Neural cell (in vitro differentiated cells): ENCODE results near the gene APBA1. TPM values are rescaled to one million over a fixed set of nuclear protein-coding genes. Genes with fewer than 3 reads are reported as not detected.

ENCODE experiments used
- H2AFZ ChIP-seq: fragments of 200-600, 300-800 bp; sonication (generic), shearing (Covaris generic); 2 replicates; pipeline ENCODE4 v1.6.0; 2014; ENCODE audit warnings: low read depth, mild to moderate bottlenecking, antibody characterized with exemption, low read length, moderate library complexity
- H3F3A ChIP-seq: fragments of 200-600 bp; shearing (Covaris generic); 2 replicates; pipeline ENCODE4 v1.6.1; 2016; ENCODE audit warnings: mild to moderate bottlenecking, moderate library complexity, mixed read lengths, antibody characterized with exemption, low read length; ENCODE audit not compliant: insufficient read depth, poor library complexity, severe bottlenecking
- H3K27ac ChIP-seq: fragments of 200-600, 300-800 bp; sonication (generic), shearing (Covaris generic); 2 replicates; pipeline ENCODE4 v1.5.1; 2014; ENCODE audit warnings: mild to moderate bottlenecking, low read length, moderate library complexity
- H3K27me3 ChIP-seq: fragments of 300-800, 200-600 bp; sonication (generic), shearing (Covaris generic); 2 replicates; pipeline ENCODE4 v1.6.0; 2014; ENCODE audit warnings: mild to moderate bottlenecking, low read depth, low read length, moderate library complexity; ENCODE audit not compliant: insufficient read depth
- H3K36me3 ChIP-seq: fragments of 300-800, 200-600 bp; sonication (generic), shearing (Covaris generic); 2 replicates; pipeline ENCODE4 v1.5.1; 2014; ENCODE audit warnings: mild to moderate bottlenecking, antibody characterized with exemption, low read length, moderate library complexity; ENCODE audit not compliant: insufficient read depth
- H3K4me2 ChIP-seq: fragments of 300-800, 200-600 bp; sonication (generic), shearing (Covaris generic); 2 replicates; pipeline ENCODE4 v1.6.0; 2014; ENCODE audit warnings: mild to moderate bottlenecking, low read length
- H3K4me3 ChIP-seq: fragments of 300-800, 200-600 bp; sonication (generic), shearing (Covaris generic); 2 replicates; pipeline ENCODE4 v1.5.1; 2014; ENCODE audit warnings: mild to moderate bottlenecking, low read length, moderate library complexity
- H3K79me2 ChIP-seq: fragments of 200-600 bp; shearing (Covaris generic); replicated peaks from 2 replicates; pipeline ENCODE4 v1.6.0; 2014; ENCODE audit warnings: mild to moderate bottlenecking, low read length, moderate library complexity; ENCODE audit not compliant: insufficient read depth
- H3K9ac ChIP-seq: fragments of 300-800, 200-600 bp; sonication (generic), shearing (Covaris generic); 2 replicates; pipeline ENCODE4 v1.6.1; 2016; ENCODE audit warnings: mild to moderate bottlenecking, low read length, mixed read lengths
- H3K9me2 ChIP-seq: fragments of 200-600 bp; shearing (Covaris generic); 2 replicates; pipeline ENCODE4 v1.6.1; 2016; ENCODE audit warnings: mild to moderate bottlenecking, low read length, mixed read lengths; ENCODE audit not compliant: insufficient read depth
- H3K9me3 ChIP-seq: fragments of 200-600, 300-800 bp; sonication (generic), shearing (Covaris generic); 2 replicates; pipeline ENCODE4 v1.6.1; 2016; ENCODE audit warnings: mild to moderate bottlenecking, mixed run types, low read length, moderate library complexity, mixed read lengths
- H4K20me1 ChIP-seq: fragments of 200-600 bp; shearing (Covaris generic); 2 replicates; pipeline ENCODE4 v1.6.1; 2016; ENCODE audit warnings: mild to moderate bottlenecking, mixed run types; ENCODE audit not compliant: insufficient read depth
- CTCF ChIP-seq: fragments of 450-650 bp; IDR thresholded peaks from 2 replicates; pipeline ENCODE4 v1.5.1; 2014; ENCODE audit warnings: antibody characterized with exemption, mild to moderate bottlenecking, moderate library complexity; ENCODE audit not compliant: poor library complexity, severe bottlenecking
- EP300 ChIP-seq: fragments of 450-650 bp; conservative IDR thresholded peaks from 2 replicates; pipeline ENCODE4 v1.6.1; 2014; ENCODE audit warnings: antibody characterized with exemption, mild to moderate bottlenecking, moderate library complexity; ENCODE audit not compliant: poor library complexity, severe bottlenecking
- EZH2 ChIP-seq: fragments of 200-600, 300-800 bp; shearing (Covaris generic), sonication (generic); IDR thresholded peaks from 2 replicates; pipeline ENCODE4 v1.6.1; 2014; ENCODE audit warnings: antibody characterized with exemption, low read length, borderline replicate concordance, mild to moderate bottlenecking; ENCODE audit not compliant: insufficient read depth, poor library complexity, severe bottlenecking
- MXI1 ChIP-seq: fragments of 450-650 bp; conservative IDR thresholded peaks from 2 replicates; pipeline ENCODE4 v1.6.1; 2014; ENCODE audit warnings: antibody characterized with exemption, mild to moderate bottlenecking; ENCODE audit not compliant: poor library complexity, severe bottlenecking
- POLR2AphosphoS5 ChIP-seq: IDR thresholded peaks from 2 replicates; pipeline ENCODE4 v1.6.1; 2012
- RAD21 ChIP-seq: fragments of 450-650 bp; conservative IDR thresholded peaks from 2 replicates; pipeline ENCODE4 v1.6.1; 2014; ENCODE audit warnings: antibody characterized with exemption, mild to moderate bottlenecking, moderate library complexity
- REST ChIP-seq: IDR thresholded peaks from 2 replicates; pipeline ENCODE4 v1.6.1; 2012; ENCODE audit warnings: borderline replicate concordance
- SMC3 ChIP-seq: fragments of 450-650 bp; conservative IDR thresholded peaks from 2 replicates; pipeline ENCODE4 v1.6.1; 2014; ENCODE audit warnings: antibody characterized with exemption, mild to moderate bottlenecking, moderate library complexity; ENCODE audit not compliant: poor library complexity
- TAF1 ChIP-seq: IDR thresholded peaks from 2 replicates; pipeline ENCODE4 v1.6.1; 2012; ENCODE audit warnings: low read depth
- polyA plus RNA-seq: library from polyadenylated mRNA; depleted of rRNA; stranded (reverse); fragments of >200 nt; gene quantifications from 2 replicates; pipeline ENCODE4 v1.2.3, GENCODE V29; 2014

APBA1 gene
- polyA plus RNA-seq, 1 donor from 2014 or later: 10.9 TPM

GRCh38 chr9:69660304-69660703, 11.9 kb downstream of the APBA1 start:
- H3K27ac ChIP-seq: no peak overlapping the region
- TF ChIP-seq SMC3: no peak
- no peak for TF ChIP-seq EZH2
- no peak for TF ChIP-seq POLR2AphosphoS5
- no peak for TF ChIP-seq MXI1
- no peak for TF ChIP-seq RAD21
- TF ChIP-seq EP300: no peak
- no peak for TF ChIP-seq REST
- TF ChIP-seq TAF1: no peak
- TF ChIP-seq CTCF: no peak
- H3K36me3 ChIP-seq: no peaks in the 10 kb centered on the region
- H3K4me2 ChIP-seq: no peak overlapping the region
- no peaks in the 10 kb centered on the region for H4K20me1 ChIP-seq
- no peaks in the 10 kb centered on the region for H3F3A ChIP-seq
- H3K9me2 ChIP-seq: no peaks in the 10 kb centered on the region
- no peak overlapping the region for H3K4me3 ChIP-seq
- no peak overlapping the region for H2AFZ ChIP-seq
- H3K9ac ChIP-seq: no peak overlapping the region
- no peaks in the 10 kb centered on the region for H3K9me3 ChIP-seq
- H3K27me3 ChIP-seq: no peaks in the 10 kb centered on the region
- no peaks in the 10 kb centered on the region for H3K79me2 ChIP-seq

- peak overlapping the region; percentile 15 for H3K4me3 ChIP-seq
- no peak overlapping the region for H3K27ac ChIP-seq
- peak overlapping the region; percentile 3 for H3K4me2 ChIP-seq
- peaks cover 3% of the 10 kb centered on the region for H3K79me2 ChIP-seq
- TF ChIP-seq EZH2: no peak
- TF ChIP-seq SMC3: no peak
- no peak for TF ChIP-seq CTCF
- no peak for TF ChIP-seq RAD21
- TF ChIP-seq REST: no peak
- H3K9me3 ChIP-seq: no peaks in the 10 kb centered on the region
- H3K9me2 ChIP-seq: no peaks in the 10 kb centered on the region
- H3K27me3 ChIP-seq: no peaks in the 10 kb centered on the region
- no peaks in the 10 kb centered on the region for H3F3A ChIP-seq
- H3K9ac ChIP-seq: no peak overlapping the region
- H3K36me3 ChIP-seq: no peaks in the 10 kb centered on the region
- no peaks in the 10 kb centered on the region for H4K20me1 ChIP-seq
- no peak overlapping the region for H2AFZ ChIP-seq
Observed at GRCh38 chr9:69658987-69659675, 13.0 kb downstream of the APBA1 start.
